Astrocyte (in vitro differentiated cells and primary cell): ENCODE data around the gene AGPAT3. TPM values are rescaled to one million over a fixed set of nuclear protein-coding genes. Genes with fewer than 3 reads are reported as not detected.

Experiments
- DNase-seq: peaks from one replicate; pipeline ENCODE4 v3.0.0-alpha.2; 2010; ENCODE audit warnings: low read depth
- FAIRE-seq: peaks from 2 replicates; lab custom pipeline; 2011; peaks lifted over from hg19 to GRCh38; lab: Jason Lieb, UNC
- H2AFZ ChIP-seq: 2 replicates; pipeline ENCODE4 v1.6.0; 2012; ENCODE audit warnings: low read depth, low read length, inconsistent platforms
- H3K27ac ChIP-seq: 2 replicates; pipeline ENCODE4 v1.5.1; 2011; ENCODE audit warnings: low read depth, low read length, inconsistent platforms
- H3K27me3 ChIP-seq: 2 replicates; pipeline ENCODE4 v1.6.0; 2011; ENCODE audit warnings: low read length, inconsistent platforms; ENCODE audit not compliant: insufficient read depth
- H3K36me3 ChIP-seq: 2 replicates; pipeline ENCODE4 v1.5.1; 2011; ENCODE audit warnings: low read length, inconsistent platforms; ENCODE audit not compliant: insufficient read depth
- H3K4me1 ChIP-seq: 2 replicates; pipeline ENCODE4 v1.5.1; 2011; ENCODE audit warnings: low read length, inconsistent platforms; ENCODE audit not compliant: insufficient read depth
- H3K4me2 ChIP-seq: 2 replicates; pipeline ENCODE4 v1.6.0; 2012; ENCODE audit warnings: low read length, inconsistent platforms
- H3K4me3 ChIP-seq: 2 replicates; pipeline ENCODE4 v1.5.1; 2011; ENCODE audit warnings: low read depth, mild to moderate bottlenecking, low read length, inconsistent platforms; ENCODE audit not compliant: insufficient read depth
- H3K79me2 ChIP-seq: 2 replicates; pipeline ENCODE4 v1.6.0; 2012; ENCODE audit warnings: mild to moderate bottlenecking, low read length, inconsistent platforms; ENCODE audit not compliant: insufficient read depth
- H3K9ac ChIP-seq: 2 replicates; pipeline ENCODE4 v1.6.0; 2012; ENCODE audit warnings: mild to moderate bottlenecking, low read length, inconsistent platforms
- H3K9me3 ChIP-seq: 2 replicates; pipeline ENCODE4 v1.5.1; 2012; ENCODE audit warnings: low read depth, mild to moderate bottlenecking, low read length, inconsistent platforms; ENCODE audit not compliant: insufficient read depth
- H4K20me1 ChIP-seq: 2 replicates; pipeline ENCODE4 v1.6.0; 2012; ENCODE audit warnings: low read length, inconsistent platforms; ENCODE audit not compliant: insufficient read depth
- H3K27ac Mint-ChIP-seq: one replicate; pipeline ENCODE4 v1.8.0; 2021; ENCODE audit warnings: mild to moderate bottlenecking, mixed read lengths; ENCODE audit not compliant: unreplicated experiment
- H3K27me3 Mint-ChIP-seq: one replicate; pipeline ENCODE4 v1.8.0; 2021; ENCODE audit warnings: low read depth, mixed read lengths; ENCODE audit not compliant: unreplicated experiment
- H3K36me3 Mint-ChIP-seq: one replicate; pipeline ENCODE4 v1.8.0; 2021; ENCODE audit warnings: low read depth, mixed read lengths; ENCODE audit not compliant: unreplicated experiment
- H3K4me1 Mint-ChIP-seq: one replicate; pipeline ENCODE4 v1.8.0; 2021; ENCODE audit warnings: low read depth, mixed read lengths; ENCODE audit not compliant: unreplicated experiment
- H3K4me3 Mint-ChIP-seq: one replicate; pipeline ENCODE4 v1.8.0; 2021; ENCODE audit warnings: mild to moderate bottlenecking, moderate library complexity, mixed read lengths; ENCODE audit not compliant: unreplicated experiment
- H3K9me3 Mint-ChIP-seq: one replicate; pipeline ENCODE4 v1.8.0; 2021; ENCODE audit warnings: mild to moderate bottlenecking, mixed read lengths; ENCODE audit not compliant: unreplicated experiment
- CTCF ChIP-seq: IDR thresholded peaks from 2 replicates; pipeline ENCODE4 v1.5.1; 2011; ENCODE audit warnings: low read depth, mild to moderate bottlenecking, inconsistent platforms, low read length, moderate library complexity; ENCODE audit not compliant: insufficient read depth
- EZH2 ChIP-seq: IDR thresholded peaks from 2 replicates; pipeline ENCODE4 v1.6.1; 2012; ENCODE audit warnings: mild to moderate bottlenecking, low read length, inconsistent platforms; ENCODE audit not compliant: insufficient read depth
- total RNA-seq: library from RNA; stranded (reverse); gene quantifications from 2 replicates; pipeline ENCODE4 v1.2.1, GENCODE V29; 2021

Gene AGPAT3
- total RNA-seq, 1 donor from 2014 or later: 34.7 TPM

GRCh38 chr21:43816611-43817071 lies 48.4 kb upstream of the AGPAT3 start:
- Mint-ChIP-seq H3K36me3 (peaks cover 8% of the 10 kb centered on the region), H3K4me1 (no peaks in the 10 kb centered on the region), H3K27ac (no peak overlapping the region), H3K4me3 (no peak overlapping the region), H3K27me3 (peaks cover 12% of the 10 kb centered on the region), H3K9me3 (peaks cover 7% of the 10 kb centered on the region)
- TF ChIP-seq EZH2: no peak
- TF ChIP-seq CTCF: no peak
- Histone ChIP-seq H3K27me3 (no peaks in the 10 kb centered on the region), H3K27ac (no peak overlapping the region), H3K36me3 (no peaks in the 10 kb centered on the region), H4K20me1 (no peaks in the 10 kb centered on the region), H3K4me1 (no peaks in the 10 kb centered on the region), H3K79me2 (no peaks in the 10 kb centered on the region), H3K9me3 (peaks cover 4% of the 10 kb centered on the region), H3K4me3 (no peak overlapping the region), H3K9ac (no peak overlapping the region), H2AFZ (no peak overlapping the region), H3K4me2 (no peak overlapping the region)
- FAIRE-seq (no peak), DNase-seq (no peak)

GRCh38 chr21:43817157-43818086 lies 47.6 kb upstream of the AGPAT3 start:
- Histone ChIP-seq H4K20me1 (no peaks in the 10 kb centered on the region), H3K79me2 (no peaks in the 10 kb centered on the region), H2AFZ (no peak overlapping the region), H3K9me3 (peaks cover 4% of the 10 kb centered on the region), H3K36me3 (no peaks in the 10 kb centered on the region), H3K9ac (no peak overlapping the region), H3K4me3 (no peak overlapping the region), H3K4me2 (no peak overlapping the region), H3K27ac (no peak overlapping the region), H3K27me3 (no peaks in the 10 kb centered on the region), H3K4me1 (no peaks in the 10 kb centered on the region)
- peaks cover 7% of the 10 kb centered on the region for H3K9me3 Mint-ChIP-seq
- H3K36me3 Mint-ChIP-seq: peaks cover 8% of the 10 kb centered on the region
- FAIRE-seq (no peak), DNase-seq (no peak)
- peaks cover 12% of the 10 kb centered on the region for H3K27me3 Mint-ChIP-seq
- TF ChIP-seq EZH2 (no peak), CTCF (no peak)
- H3K4me3 Mint-ChIP-seq: no peak overlapping the region
- no peak overlapping the region for H3K27ac Mint-ChIP-seq
- H3K4me1 Mint-ChIP-seq: no peaks in the 10 kb centered on the region

DNA sequence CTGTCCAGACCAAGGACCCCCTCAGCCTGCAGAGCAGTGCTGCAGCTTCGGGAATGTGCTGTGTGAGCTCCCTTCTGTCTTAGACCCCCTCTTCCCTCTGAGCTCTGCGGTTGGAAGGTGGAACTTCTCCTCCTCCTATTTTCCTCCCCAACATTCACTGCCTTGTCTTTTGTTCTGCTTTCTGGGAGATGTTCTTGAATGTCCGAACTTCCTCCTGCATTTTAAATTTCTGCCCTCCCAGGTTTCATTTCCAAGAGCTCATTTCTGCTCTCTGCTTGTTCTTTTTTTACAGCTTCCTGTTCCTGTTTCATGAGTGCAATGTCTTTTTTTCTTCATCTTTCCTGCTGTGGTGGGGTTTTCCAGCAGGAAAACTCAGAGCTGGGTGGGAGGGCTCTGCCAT lies 46.3 kb upstream of the AGPAT3 start:
- FAIRE-seq: no peak
- H2AFZ ChIP-seq: no peak overlapping the region
- H3K36me3 Mint-ChIP-seq: peaks cover 8% of the 10 kb centered on the region

More for the DNA sequence above, 46.3 kb upstream of the AGPAT3 start:
- H3K4me1 ChIP-seq: no peaks in the 10 kb centered on the region
- no peak overlapping the region for H3K27ac ChIP-seq
- no peak overlapping the region for H3K27ac Mint-ChIP-seq
- H3K79me2 ChIP-seq: no peaks in the 10 kb centered on the region
- TF ChIP-seq EZH2: no peak
- TF ChIP-seq CTCF: no peak
- H3K36me3 ChIP-seq: no peaks in the 10 kb centered on the region
- H3K9me3 ChIP-seq: peaks cover 4% of the 10 kb centered on the region
- no peak overlapping the region for H3K9ac ChIP-seq
- H3K4me3 ChIP-seq: no peak overlapping the region
- no peaks in the 10 kb centered on the region for H4K20me1 ChIP-seq
- H3K4me3 Mint-ChIP-seq: no peak overlapping the region
- DNase-seq: no peak
- H3K27me3 ChIP-seq: no peaks in the 10 kb centered on the region
- H3K4me1 Mint-ChIP-seq: no peaks in the 10 kb centered on the region
- H3K9me3 Mint-ChIP-seq: peaks cover 7% of the 10 kb centered on the region
- H3K4me2 ChIP-seq: no peak overlapping the region
- peaks cover 12% of the 10 kb centered on the region for H3K27me3 Mint-ChIP-seq
